ENCODE results near the gene CCR7. TPM values are rescaled to one million over a fixed set of nuclear protein-coding genes. Genes with fewer than 3 reads are reported as not detected.
A peak's percentile ranks its signal among the peaks of the same experiment; 100 is the strongest.
"Not testable (repeated sequence)": the region's sequence is repeated elsewhere in the genome, so short reads cannot be mapped to it uniquely, and the experiment has no call there.

Gene CCR7
- total RNA-seq, 1 experiment from 2014 or later = 0.57 TPM

DNA sequence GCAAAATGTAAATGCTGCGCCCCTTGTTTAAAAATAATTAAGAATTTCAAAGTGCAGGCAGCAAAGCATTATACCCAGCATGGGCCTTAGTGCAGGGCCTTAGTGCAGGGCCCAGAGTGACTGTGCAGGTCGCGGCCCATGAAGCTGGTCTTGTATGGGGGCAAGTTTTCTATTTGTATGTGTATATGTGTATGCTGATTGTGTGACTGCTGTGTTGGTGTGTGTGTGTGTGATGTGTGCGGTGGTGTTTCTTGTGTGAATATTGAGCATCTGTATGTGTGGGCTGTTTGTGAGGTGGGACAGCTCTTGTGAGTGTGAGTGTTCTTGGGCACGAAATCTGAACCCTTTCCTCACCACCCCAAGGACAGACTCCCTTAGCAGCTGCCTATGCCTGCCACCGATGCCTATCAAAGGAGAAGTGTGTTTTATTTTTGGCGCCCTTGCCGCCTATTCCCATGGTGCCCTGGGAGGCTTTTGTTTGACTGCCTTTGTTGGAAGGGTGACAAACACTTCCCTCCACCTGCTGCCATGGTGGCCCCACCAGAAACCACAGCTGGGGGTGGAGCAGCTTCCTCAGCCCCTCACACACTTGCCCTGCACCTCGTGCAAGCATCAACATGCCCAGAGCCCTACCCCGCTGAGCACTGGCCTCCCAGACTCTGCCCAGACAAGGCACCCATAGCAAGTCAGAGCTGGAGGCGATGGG, 18.0 kb downstream of the CCR7 start:
- no peak overlapping the region for H3K27ac Mint-ChIP-seq
- H3K4me1 Mint-ChIP-seq = peaks cover 32% of the 10 kb centered on the region
- ChIA-PET CTCF (interaction anchor here (0.9 to 5.4 kb wide), 10 partner anchors 8 to 192 kb away, joined by 3 to 44 read pairs (median 4); no protein-coding TSS in a partner anchor), POLR2A (no interaction called here)
- TF ChIP-seq SMAD3 (CRISPR knock-in tag; IDR thresholded peaks at IDR 0.05; ENCODE audit: borderline replicate concordance) (no peak), JAZF1 (CRISPR knock-in tag; IDR thresholded peaks at IDR 0.05) (no peak), ZNF671 (CRISPR knock-in tag; IDR thresholded peaks at IDR 0.05) (no peak), HMGA2 (CRISPR knock-in tag; IDR thresholded peaks at IDR 0.05) (no peak), SMAD4 (CRISPR knock-in tag; IDR thresholded peaks at IDR 0.05) (no peak), SOX15 (CRISPR knock-in tag; IDR thresholded peaks at IDR 0.05) (no peak), FOXP4 (CRISPR knock-in tag; IDR thresholded peaks at IDR 0.05) (no peak), ESRRA (CRISPR knock-in tag; IDR thresholded peaks at IDR 0.05; ENCODE audit: borderline replicate concordance) (no peak), NFE2L1 (CRISPR knock-in tag; IDR thresholded peaks at IDR 0.05) (no peak), GABPB1 (CRISPR knock-in tag; IDR thresholded peaks at IDR 0.05) (no peak), NR2C2 (CRISPR knock-in tag; IDR thresholded peaks at IDR 0.05) (no peak), ETV6 (CRISPR knock-in tag; IDR thresholded peaks at IDR 0.05) (no peak), ZNF138 (CRISPR knock-in tag; conservative IDR thresholded peaks at IDR 0.05) (no peak)
- TF ChIP-seq, protein P1, sequence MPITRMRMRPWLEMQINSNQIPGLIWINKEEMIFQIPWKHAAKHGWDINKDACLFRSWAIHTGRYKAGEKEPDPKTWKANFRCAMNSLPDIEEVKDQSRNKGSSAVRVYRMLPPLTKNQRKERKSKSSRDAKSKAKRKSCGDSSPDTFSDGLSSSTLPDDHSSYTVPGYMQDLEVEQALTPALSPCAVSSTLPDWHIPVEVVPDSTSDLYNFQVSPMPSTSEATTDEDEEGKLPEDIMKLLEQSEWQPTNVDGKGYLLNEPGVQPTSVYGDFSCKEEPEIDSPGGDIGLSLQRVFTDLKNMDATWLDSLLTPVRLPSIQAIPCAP (CRISPR knock-in tag; IDR thresholded peaks at IDR 0.05) = no peak
- TF ChIP-seq, protein P2, sequence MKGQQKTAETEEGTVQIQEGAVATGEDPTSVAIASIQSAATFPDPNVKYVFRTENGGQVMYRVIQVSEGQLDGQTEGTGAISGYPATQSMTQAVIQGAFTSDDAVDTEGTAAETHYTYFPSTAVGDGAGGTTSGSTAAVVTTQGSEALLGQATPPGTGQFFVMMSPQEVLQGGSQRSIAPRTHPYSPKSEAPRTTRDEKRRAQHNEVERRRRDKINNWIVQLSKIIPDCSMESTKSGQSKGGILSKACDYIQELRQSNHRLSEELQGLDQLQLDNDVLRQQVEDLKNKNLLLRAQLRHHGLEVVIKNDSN (CRISPR knock-in tag; IDR thresholded peaks at IDR 0.05) = no peak
- DNase-seq (ENCODE audit: low spot score) (peak; percentile 7), ATAC-seq (no peak)
- no peak overlapping the region for H3K4me3 Mint-ChIP-seq
- H3K27me3 Mint-ChIP-seq (ENCODE audit: low read depth) = no peaks in the 10 kb centered on the region
- no peaks in the 10 kb centered on the region for H3K9me3 Mint-ChIP-seq
- no peaks in the 10 kb centered on the region for H3K36me3 Mint-ChIP-seq

GRCh38 chr17:40546497-40546896, 18.8 kb downstream of the CCR7 start:
- H3K27ac Mint-ChIP-seq; POLR2A ChIA-PET; DNase-seq (ENCODE audit: low spot score); H3K36me3 Mint-ChIP-seq; H3K27me3 Mint-ChIP-seq (ENCODE audit: low read depth); H3K4me3 Mint-ChIP-seq; H3K9me3 Mint-ChIP-seq; ATAC-seq: not testable (repeated sequence)
- peaks cover 34% of the 10 kb centered on the region for H3K4me1 Mint-ChIP-seq
- CTCF ChIA-PET = interaction anchor here (1.5 to 1.9 kb wide), 2 partner anchors 10 to 71 kb away, joined by 3 to 5 read pairs; no protein-coding TSS in a partner anchor

- DNase-seq (ENCODE audit: low spot score) (peak; percentile 6), ATAC-seq (no peak)
- no peak overlapping the region for H3K27ac Mint-ChIP-seq
- no peaks in the 10 kb centered on the region for H3K9me3 Mint-ChIP-seq
- POLR2A ChIA-PET = no interaction called here
- TF ChIP-seq, protein P3, sequence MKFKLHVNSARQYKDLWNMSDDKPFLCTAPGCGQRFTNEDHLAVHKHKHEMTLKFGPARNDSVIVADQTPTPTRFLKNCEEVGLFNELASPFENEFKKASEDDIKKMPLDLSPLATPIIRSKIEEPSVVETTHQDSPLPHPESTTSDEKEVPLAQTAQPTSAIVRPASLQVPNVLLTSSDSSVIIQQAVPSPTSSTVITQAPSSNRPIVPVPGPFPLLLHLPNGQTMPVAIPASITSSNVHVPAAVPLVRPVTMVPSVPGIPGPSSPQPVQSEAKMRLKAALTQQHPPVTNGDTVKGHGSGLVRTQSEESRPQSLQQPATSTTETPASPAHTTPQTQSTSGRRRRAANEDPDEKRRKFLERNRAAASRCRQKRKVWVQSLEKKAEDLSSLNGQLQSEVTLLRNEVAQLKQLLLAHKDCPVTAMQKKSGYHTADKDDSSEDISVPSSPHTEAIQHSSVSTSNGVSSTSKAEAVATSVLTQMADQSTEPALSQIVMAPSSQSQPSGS (CRISPR knock-in tag; IDR thresholded peaks at IDR 0.05; ENCODE audit: borderline replicate concordance, low read depth) = no peak
- TF ChIP-seq TEAD4 (CRISPR knock-in tag; IDR thresholded peaks at IDR 0.05) (no peak), RELA (CRISPR knock-in tag; IDR thresholded peaks at IDR 0.05; ENCODE audit: borderline replicate concordance) (no peak)
- peaks cover 34% of the 10 kb centered on the region for H3K4me1 Mint-ChIP-seq
- no peaks in the 10 kb centered on the region for H3K27me3 Mint-ChIP-seq (ENCODE audit: low read depth)
- no peaks in the 10 kb centered on the region for H3K36me3 Mint-ChIP-seq
- CTCF ChIA-PET = interaction anchor here (0.6 to 1.5 kb wide), 3 partner anchors 14 to 95 kb away, joined by 3 read pairs; no protein-coding TSS in a partner anchor
- H3K4me3 Mint-ChIP-seq = no peak overlapping the region
These were observed 19.6 kb downstream of the CCR7 start for GRCh38 chr17:40545660-40546059.
